GM18861 (cell line): ENCODE measurements around the gene XPO1.

Experiments used
- ATAC-seq: cut with Tn5 transposase; IDR thresholded peaks from one replicate; pipeline ENCODE4 v1.9.1; 2021; ENCODE audit not compliant: unreplicated experiment

Gene XPO1

DNA sequence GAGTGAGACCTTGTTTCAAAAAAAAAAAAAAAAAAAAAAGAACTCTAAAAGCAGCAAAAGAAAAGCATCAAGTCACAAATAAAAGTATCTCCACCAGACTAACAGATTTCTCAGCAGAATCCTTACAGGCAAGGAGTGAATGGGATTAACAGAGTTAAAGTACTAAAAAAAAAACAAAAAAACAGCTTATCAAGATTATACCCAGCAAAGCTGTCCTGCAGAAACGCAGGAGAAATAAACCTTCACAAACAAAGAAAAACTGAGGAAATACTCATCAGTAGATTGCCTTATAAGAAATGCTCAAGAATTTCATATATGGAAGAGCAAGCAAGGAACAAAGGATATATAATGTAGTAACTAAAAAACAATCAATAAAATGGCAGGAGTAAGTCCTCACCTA lies 102.9 kb downstream of the XPO1 start:
- ATAC-seq = no peak

GRCh38 chr2:61434314-61434713 lies 103.8 kb downstream of the XPO1 start:
- no peak for ATAC-seq

- no peak for ATAC-seq
These were observed 104.5 kb downstream of the XPO1 start for GRCh38 chr2:61433606-61434005.

DNA sequence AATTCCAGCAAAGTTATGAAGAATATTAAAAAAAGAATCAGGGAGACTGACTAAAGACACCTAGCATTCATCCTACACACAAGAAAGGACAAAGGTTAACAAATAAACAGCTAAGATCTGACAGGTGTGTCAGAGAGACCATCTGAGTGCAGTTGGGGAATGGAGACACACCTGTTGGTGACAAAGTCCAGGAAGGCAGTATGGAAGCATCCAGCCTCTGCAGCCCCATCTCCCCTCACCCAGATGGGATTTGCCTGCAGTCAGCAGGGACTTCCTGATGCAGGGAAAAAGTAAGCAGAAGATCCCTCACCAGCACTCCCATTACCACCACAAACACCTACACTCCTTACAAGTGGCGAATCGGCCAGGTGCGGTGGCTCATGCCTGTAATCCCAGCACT lies 105.2 kb downstream of the XPO1 start:
- ATAC-seq = no peak

DNA sequence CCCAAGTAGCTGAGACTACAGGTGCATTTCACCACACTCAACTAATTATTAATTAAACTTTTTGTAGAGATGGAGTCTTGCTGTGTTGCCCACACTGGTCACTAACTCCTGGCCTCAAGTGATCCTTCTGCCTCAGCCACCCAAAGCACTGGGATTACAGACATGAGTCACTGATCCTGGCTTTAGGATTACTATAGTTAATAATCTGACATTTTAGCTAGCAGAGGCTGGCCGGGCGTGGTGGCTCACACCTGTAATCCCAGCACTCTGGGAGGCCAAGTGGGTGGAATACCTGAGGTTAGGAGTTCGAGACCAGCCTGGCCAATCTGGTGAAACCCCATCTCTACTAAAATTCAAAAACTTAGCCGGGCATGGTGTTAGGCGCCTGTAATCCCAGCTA lies 106.8 kb downstream of the XPO1 start:
- ATAC-seq = no peak
